Astrocyte (in vitro differentiated cells and primary cell): ENCODE measurements around the gene C10orf53. TPM values are rescaled to one million over a fixed set of nuclear protein-coding genes. Genes with fewer than 3 reads are reported as not detected.

Experiments
- DNase-seq: peaks from one replicate; pipeline ENCODE4 v3.0.0-alpha.2; 2010; ENCODE audit warnings: low read depth
- FAIRE-seq: peaks from 2 replicates; lab custom pipeline; 2011; peaks lifted over from hg19 to GRCh38; lab: Jason Lieb, UNC
- H2AFZ ChIP-seq: 2 replicates; pipeline ENCODE4 v1.6.0; 2012; ENCODE audit warnings: low read depth, low read length, inconsistent platforms
- H3K27ac ChIP-seq: 2 replicates; pipeline ENCODE4 v1.5.1; 2011; ENCODE audit warnings: low read depth, low read length, inconsistent platforms
- H3K27me3 ChIP-seq: 2 replicates; pipeline ENCODE4 v1.6.0; 2011; ENCODE audit warnings: low read length, inconsistent platforms; ENCODE audit not compliant: insufficient read depth
- H3K36me3 ChIP-seq: 2 replicates; pipeline ENCODE4 v1.5.1; 2011; ENCODE audit warnings: low read length, inconsistent platforms; ENCODE audit not compliant: insufficient read depth
- H3K4me1 ChIP-seq: 2 replicates; pipeline ENCODE4 v1.5.1; 2011; ENCODE audit warnings: low read length, inconsistent platforms; ENCODE audit not compliant: insufficient read depth
- H3K4me2 ChIP-seq: 2 replicates; pipeline ENCODE4 v1.6.0; 2012; ENCODE audit warnings: low read length, inconsistent platforms
- H3K4me3 ChIP-seq: 2 replicates; pipeline ENCODE4 v1.5.1; 2011; ENCODE audit warnings: low read depth, mild to moderate bottlenecking, low read length, inconsistent platforms; ENCODE audit not compliant: insufficient read depth
- H3K79me2 ChIP-seq: 2 replicates; pipeline ENCODE4 v1.6.0; 2012; ENCODE audit warnings: mild to moderate bottlenecking, low read length, inconsistent platforms; ENCODE audit not compliant: insufficient read depth
- H3K9ac ChIP-seq: 2 replicates; pipeline ENCODE4 v1.6.0; 2012; ENCODE audit warnings: mild to moderate bottlenecking, low read length, inconsistent platforms
- H3K9me3 ChIP-seq: 2 replicates; pipeline ENCODE4 v1.5.1; 2012; ENCODE audit warnings: low read depth, mild to moderate bottlenecking, low read length, inconsistent platforms; ENCODE audit not compliant: insufficient read depth
- H4K20me1 ChIP-seq: 2 replicates; pipeline ENCODE4 v1.6.0; 2012; ENCODE audit warnings: low read length, inconsistent platforms; ENCODE audit not compliant: insufficient read depth
- H3K27ac Mint-ChIP-seq: one replicate; pipeline ENCODE4 v1.8.0; 2021; ENCODE audit warnings: mild to moderate bottlenecking, mixed read lengths; ENCODE audit not compliant: unreplicated experiment
- H3K27me3 Mint-ChIP-seq: one replicate; pipeline ENCODE4 v1.8.0; 2021; ENCODE audit warnings: low read depth, mixed read lengths; ENCODE audit not compliant: unreplicated experiment
- H3K36me3 Mint-ChIP-seq: one replicate; pipeline ENCODE4 v1.8.0; 2021; ENCODE audit warnings: low read depth, mixed read lengths; ENCODE audit not compliant: unreplicated experiment
- H3K4me1 Mint-ChIP-seq: one replicate; pipeline ENCODE4 v1.8.0; 2021; ENCODE audit warnings: low read depth, mixed read lengths; ENCODE audit not compliant: unreplicated experiment
- H3K4me3 Mint-ChIP-seq: one replicate; pipeline ENCODE4 v1.8.0; 2021; ENCODE audit warnings: mild to moderate bottlenecking, moderate library complexity, mixed read lengths; ENCODE audit not compliant: unreplicated experiment
- H3K9me3 Mint-ChIP-seq: one replicate; pipeline ENCODE4 v1.8.0; 2021; ENCODE audit warnings: mild to moderate bottlenecking, mixed read lengths; ENCODE audit not compliant: unreplicated experiment
- EZH2 ChIP-seq: IDR thresholded peaks from 2 replicates; pipeline ENCODE4 v1.6.1; 2012; ENCODE audit warnings: mild to moderate bottlenecking, low read length, inconsistent platforms; ENCODE audit not compliant: insufficient read depth
- total RNA-seq: library from RNA; stranded (reverse); gene quantifications from 2 replicates; pipeline ENCODE4 v1.2.1, GENCODE V29; 2021
- TF ChIP-seq, protein P1 (sequence below): IDR thresholded peaks from 2 replicates; pipeline ENCODE4 v1.5.1; 2011; ENCODE audit warnings: low read depth, mild to moderate bottlenecking, inconsistent platforms, low read length, moderate library complexity; ENCODE audit not compliant: insufficient read depth

Gene C10orf53
- total RNA-seq, 1 donor from 2014 or later = not detected

DNA sequence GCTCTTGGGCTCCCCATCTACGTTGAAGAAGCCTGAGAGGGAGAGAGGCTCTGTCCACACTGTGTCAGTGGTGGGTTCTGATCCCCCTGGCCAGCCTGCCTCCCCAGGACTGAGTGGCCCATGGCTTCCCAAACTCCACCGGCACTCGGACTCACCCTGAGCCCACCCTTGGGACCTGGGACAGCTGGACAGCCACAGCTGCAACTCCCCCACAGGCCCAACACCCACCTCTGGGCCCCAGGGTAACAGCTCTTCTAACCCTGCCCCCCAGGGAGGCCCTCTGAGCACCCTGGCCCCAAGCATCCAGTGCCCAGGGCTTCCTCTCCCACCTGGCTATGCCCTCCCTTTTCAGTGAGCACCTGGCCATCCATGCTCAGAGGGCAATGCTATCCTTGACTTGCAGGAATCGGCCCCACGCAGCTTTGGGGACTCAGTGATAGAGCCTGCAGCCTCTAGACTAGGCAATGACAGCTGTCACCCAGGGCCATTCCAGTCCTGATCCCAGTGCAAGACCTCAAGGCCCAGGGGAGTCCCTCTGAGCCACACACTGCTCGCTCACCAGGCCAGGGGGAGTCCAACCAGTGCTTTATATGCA is 64.7 kb downstream of the C10orf53 start:
- TF ChIP-seq, protein P1, sequence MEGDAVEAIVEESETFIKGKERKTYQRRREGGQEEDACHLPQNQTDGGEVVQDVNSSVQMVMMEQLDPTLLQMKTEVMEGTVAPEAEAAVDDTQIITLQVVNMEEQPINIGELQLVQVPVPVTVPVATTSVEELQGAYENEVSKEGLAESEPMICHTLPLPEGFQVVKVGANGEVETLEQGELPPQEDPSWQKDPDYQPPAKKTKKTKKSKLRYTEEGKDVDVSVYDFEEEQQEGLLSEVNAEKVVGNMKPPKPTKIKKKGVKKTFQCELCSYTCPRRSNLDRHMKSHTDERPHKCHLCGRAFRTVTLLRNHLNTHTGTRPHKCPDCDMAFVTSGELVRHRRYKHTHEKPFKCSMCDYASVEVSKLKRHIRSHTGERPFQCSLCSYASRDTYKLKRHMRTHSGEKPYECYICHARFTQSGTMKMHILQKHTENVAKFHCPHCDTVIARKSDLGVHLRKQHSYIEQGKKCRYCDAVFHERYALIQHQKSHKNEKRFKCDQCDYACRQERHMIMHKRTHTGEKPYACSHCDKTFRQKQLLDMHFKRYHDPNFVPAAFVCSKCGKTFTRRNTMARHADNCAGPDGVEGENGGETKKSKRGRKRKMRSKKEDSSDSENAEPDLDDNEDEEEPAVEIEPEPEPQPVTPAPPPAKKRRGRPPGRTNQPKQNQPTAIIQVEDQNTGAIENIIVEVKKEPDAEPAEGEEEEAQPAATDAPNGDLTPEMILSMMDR = no peak
- TF ChIP-seq EZH2 = no peak
- H3K4me3 ChIP-seq = no peak overlapping the region
- H3K4me1 ChIP-seq = no peaks in the 10 kb centered on the region
- Mint-ChIP-seq H3K9me3 (no peaks in the 10 kb centered on the region), H3K27me3 (peaks cover 5% of the 10 kb centered on the region), H3K4me1 (no peaks in the 10 kb centered on the region), H3K27ac (no peak overlapping the region), H3K36me3 (peaks cover 2% of the 10 kb centered on the region), H3K4me3 (no peak overlapping the region)
- H3K9ac ChIP-seq = no peak overlapping the region
- peaks cover 6% of the 10 kb centered on the region for H3K9me3 ChIP-seq
- H3K4me2 ChIP-seq = no peak overlapping the region
- no peaks in the 10 kb centered on the region for H3K36me3 ChIP-seq
- H3K79me2 ChIP-seq = no peaks in the 10 kb centered on the region
- H3K27me3 ChIP-seq = no peaks in the 10 kb centered on the region
- H4K20me1 ChIP-seq = no peaks in the 10 kb centered on the region
- no peak overlapping the region for H3K27ac ChIP-seq
- FAIRE-seq = no peak
- H2AFZ ChIP-seq = no peak overlapping the region
- no peak for DNase-seq

DNA sequence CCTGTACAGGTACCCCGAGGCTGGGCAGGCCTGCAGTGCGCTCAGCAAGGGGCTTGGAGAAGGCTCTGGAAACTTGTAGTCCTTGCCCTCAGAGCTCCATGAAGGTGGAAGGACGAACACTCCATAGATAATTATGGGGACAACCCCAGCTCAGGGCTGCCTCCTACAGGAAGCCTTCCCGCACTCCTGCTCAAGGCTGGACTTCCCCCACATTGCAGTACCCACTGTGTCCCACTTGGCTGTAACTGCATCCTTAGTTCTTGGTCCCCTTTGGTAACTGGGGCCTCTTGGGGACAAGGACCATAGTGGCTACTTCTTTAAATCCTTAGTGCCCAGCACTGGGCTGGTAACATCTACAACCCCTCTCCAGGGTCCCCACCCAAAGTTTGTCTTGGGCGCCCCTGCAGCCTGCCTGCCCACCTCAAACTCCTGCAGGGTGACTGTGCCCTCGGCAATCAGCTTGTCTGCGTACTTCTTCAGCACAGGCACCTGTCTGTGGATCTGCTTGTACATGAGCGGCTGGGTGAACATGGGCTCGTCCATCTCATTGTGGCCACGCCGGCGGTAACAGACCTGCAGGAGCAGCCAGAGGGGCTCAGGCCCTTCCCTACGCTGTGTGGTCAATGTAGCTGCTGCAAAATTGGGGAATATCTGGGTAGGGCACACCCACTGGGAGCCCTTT is 65.6 kb downstream of the C10orf53 start:
- no peak for DNase-seq
- Histone ChIP-seq H3K79me2 (no peaks in the 10 kb centered on the region), H4K20me1 (no peaks in the 10 kb centered on the region), H3K9me3 (peaks cover 6% of the 10 kb centered on the region), H3K27ac (no peak overlapping the region), H3K36me3 (no peaks in the 10 kb centered on the region), H3K4me2 (no peak overlapping the region), H3K9ac (no peak overlapping the region), H3K4me1 (no peaks in the 10 kb centered on the region), H3K4me3 (no peak overlapping the region), H3K27me3 (no peaks in the 10 kb centered on the region), H2AFZ (no peak overlapping the region)
- Mint-ChIP-seq H3K36me3 (peaks cover 2% of the 10 kb centered on the region), H3K4me1 (no peaks in the 10 kb centered on the region), H3K9me3 (peaks cover 2% of the 10 kb centered on the region), H3K4me3 (no peak overlapping the region), H3K27ac (no peak overlapping the region), H3K27me3 (peaks cover 5% of the 10 kb centered on the region)
- FAIRE-seq = no peak
- TF ChIP-seq, protein P1 = no peak
- no peak for TF ChIP-seq EZH2

DNA sequence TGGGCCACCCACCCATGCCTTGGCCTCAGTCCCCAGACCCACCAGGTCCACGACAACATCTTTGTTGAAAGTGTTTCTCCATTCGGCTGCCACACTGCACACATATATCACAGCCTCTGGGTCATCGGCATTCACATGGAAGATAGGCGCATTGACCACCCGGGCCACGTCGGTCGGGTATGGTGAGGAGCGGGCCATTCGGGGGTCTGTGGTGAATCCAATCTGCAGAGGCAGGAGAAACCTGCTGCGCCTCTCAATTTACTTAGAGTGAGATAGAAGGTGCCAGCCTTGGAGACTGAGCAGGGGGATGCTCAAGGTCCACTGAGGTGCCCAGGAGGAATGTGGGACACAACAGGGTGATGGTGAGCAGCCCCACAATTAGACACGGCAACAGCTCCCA is 66.3 kb downstream of the C10orf53 start:
- DNase-seq = no peak

More for the DNA sequence above, 66.3 kb downstream of the C10orf53 start:
- no peaks in the 10 kb centered on the region for H3K4me1 Mint-ChIP-seq
- H3K36me3 Mint-ChIP-seq = peaks cover 2% of the 10 kb centered on the region
- H3K27ac ChIP-seq = no peak overlapping the region
- FAIRE-seq = no peak
- peaks cover 2% of the 10 kb centered on the region for H3K9me3 Mint-ChIP-seq
- no peak overlapping the region for H2AFZ ChIP-seq
- H3K27me3 Mint-ChIP-seq = peaks cover 9% of the 10 kb centered on the region
- H4K20me1 ChIP-seq = no peaks in the 10 kb centered on the region
- no peak overlapping the region for H3K27ac Mint-ChIP-seq
- H3K4me1 ChIP-seq = no peaks in the 10 kb centered on the region
- no peak overlapping the region for H3K9ac ChIP-seq
- no peak overlapping the region for H3K4me2 ChIP-seq
- no peaks in the 10 kb centered on the region for H3K27me3 ChIP-seq
- peaks cover 6% of the 10 kb centered on the region for H3K9me3 ChIP-seq
- no peak overlapping the region for H3K4me3 ChIP-seq
- no peaks in the 10 kb centered on the region for H3K79me2 ChIP-seq
- TF ChIP-seq EZH2 = no peak
- TF ChIP-seq, protein P1 = no peak
- no peaks in the 10 kb centered on the region for H3K36me3 ChIP-seq
- no peak overlapping the region for H3K4me3 Mint-ChIP-seq
